MCF 10A (cell line): ENCODE data around the gene MRPS9. TPM values are rescaled to one million over a fixed set of nuclear protein-coding genes. Genes with fewer than 3 reads are reported as not detected.

ENCODE experiments used
- BruUV-seq: library from RNA; stranded (reverse); fragments of 400-500 nt; replicated peaks from 2 replicates; lab custom pipeline; 2021; lab: Mats Ljungman, UMichigan
- CTCF ChIA-PET: fragments of 300-600 bp; sonication (Branson Sonifier 250); formaldehyde crosslinking; extraction: SDS; loops from one replicate; lab custom pipeline; 2021; ENCODE audit warnings: antibody characterized with exemption, inconsistent platforms; lab: Yijun Ruan, JAX
- POLR2A ChIA-PET: fragments of 300-600, 350-650 bp; sonication (Branson Sonifier 250); formaldehyde crosslinking; extraction: SDS; loops from one replicate; lab custom pipeline; 2020; ENCODE audit warnings: antibody characterized with exemption, inconsistent platforms; lab: Yijun Ruan, JAX
- DNase-seq: peaks from one replicate; pipeline ENCODE4 v3.0.0-alpha.2; 2018; ENCODE audit not compliant: unreplicated experiment
- H3K27ac Mint-ChIP-seq: one replicate; pipeline ENCODE4 v1.8.0; 2022; ENCODE audit warnings: mild to moderate bottlenecking, low read depth, mixed read lengths; ENCODE audit not compliant: unreplicated experiment
- H3K27me3 Mint-ChIP-seq: one replicate; pipeline ENCODE4 v1.8.0; 2022; ENCODE audit warnings: mixed read lengths; ENCODE audit not compliant: insufficient read depth, unreplicated experiment
- H3K36me3 Mint-ChIP-seq: one replicate; pipeline ENCODE4 v1.8.0; 2022; ENCODE audit warnings: mild to moderate bottlenecking, moderate library complexity, mixed read lengths; ENCODE audit not compliant: insufficient read depth, unreplicated experiment
- H3K4me1 Mint-ChIP-seq: one replicate; pipeline ENCODE4 v1.8.0; 2022; ENCODE audit warnings: mixed read lengths; ENCODE audit not compliant: insufficient read depth, unreplicated experiment
- H3K4me3 Mint-ChIP-seq: one replicate; pipeline ENCODE4 v1.8.0; 2022; ENCODE audit warnings: mild to moderate bottlenecking, moderate library complexity, mixed read lengths; ENCODE audit not compliant: unreplicated experiment
- H3K9me3 Mint-ChIP-seq: one replicate; pipeline ENCODE4 v1.8.0; 2022; ENCODE audit warnings: mixed read lengths; ENCODE audit not compliant: unreplicated experiment
- CTCF ChIP-seq: fragments of 200-600 bp; IDR thresholded peaks from one replicate; pipeline ENCODE4 v1.8.0; 2022; ENCODE audit warnings: antibody characterized with exemption, mild to moderate bottlenecking; ENCODE audit not compliant: unreplicated experiment
- intact Hi-C: fragments of 100-400 bp; cut with micrococcal nuclease; formaldehyde crosslinking; loops from 2 replicates; pipeline ENCODE4 v1.14.1; 2022
- total RNA-seq: library from RNA; stranded (reverse); gene quantifications from 2 replicates; pipeline ENCODE4 v1.2.3, GENCODE V29; 2022

MRPS9 gene
- total RNA-seq, 1 experiment from 2014 or later: 40.0 TPM

- ChIA-PET CTCF (interaction anchor here (0.8 to 1.6 kb wide), 3 partner anchors 28 to 94 kb away, joined by 3 to 6 read pairs (median 3); no protein-coding TSS in a partner anchor), POLR2A (no interaction called here)
- no TSS peak for BruUV-seq
- no peaks in the 10 kb centered on the region for H3K4me1 Mint-ChIP-seq
- intact Hi-C loops: no loop called here
- peak overlapping the region; percentile 67 for H3K4me3 Mint-ChIP-seq
- no peaks in the 10 kb centered on the region for H3K36me3 Mint-ChIP-seq
- H3K27me3 Mint-ChIP-seq: peaks cover 30% of the 10 kb centered on the region
- H3K27ac Mint-ChIP-seq: no peak overlapping the region
- no peak for TF ChIP-seq CTCF
- H3K9me3 Mint-ChIP-seq: no peaks in the 10 kb centered on the region
- DNase-seq: no peak
Measured at GRCh38 chr2:105143094-105143466, 105.2 kb downstream of the MRPS9 start.

GRCh38 chr2:105143467-105144151 lies 105.7 kb downstream of the MRPS9 start:
- POLR2A ChIA-PET: no interaction called here
- CTCF ChIA-PET: interaction anchor here (0.8 to 1.6 kb wide), 3 partner anchors 29 to 93 kb away, joined by 3 to 6 read pairs (median 3); no protein-coding TSS in a partner anchor
- no TSS peak for BruUV-seq
- peak; percentile 39 for DNase-seq
- Mint-ChIP-seq H3K27me3 (peaks cover 35% of the 10 kb centered on the region), H3K4me1 (no peaks in the 10 kb centered on the region), H3K36me3 (no peaks in the 10 kb centered on the region), H3K4me3 (peak overlapping the region; percentile 67), H3K9me3 (no peaks in the 10 kb centered on the region), H3K27ac (no peak overlapping the region)
- no peak for TF ChIP-seq CTCF
- intact Hi-C loops: no loop called here

- CTCF ChIA-PET: interaction anchor here (1.0 to 1.4 kb wide), 2 partner anchors 29 to 36 kb away, joined by 3 to 4 read pairs; no protein-coding TSS in a partner anchor
- Mint-ChIP-seq H3K36me3 (no peaks in the 10 kb centered on the region), H3K4me3 (peak overlapping the region; percentile 64), H3K27me3 (peaks cover 43% of the 10 kb centered on the region), H3K27ac (no peak overlapping the region), H3K4me1 (no peaks in the 10 kb centered on the region), H3K9me3 (no peaks in the 10 kb centered on the region)
- BruUV-seq: no TSS peak
- POLR2A ChIA-PET: no interaction called here
- no peak for TF ChIP-seq CTCF
- no peak for DNase-seq
- intact Hi-C loops: no loop called here
Measured at GRCh38 chr2:105144152-105144940, 106.5 kb downstream of the MRPS9 start.

GRCh38 chr2:105144941-105145300 lies 107.1 kb downstream of the MRPS9 start:
- Mint-ChIP-seq H3K4me1 (no peaks in the 10 kb centered on the region), H3K9me3 (no peaks in the 10 kb centered on the region), H3K27me3 (peaks cover 48% of the 10 kb centered on the region), H3K27ac (no peak overlapping the region), H3K4me3 (peak overlapping the region; percentile 64), H3K36me3 (no peaks in the 10 kb centered on the region)
- ChIA-PET POLR2A (no interaction called here), CTCF (interaction anchor here (1.0 to 1.4 kb wide), 2 partner anchors 30 to 35 kb away, joined by 3 to 4 read pairs; no protein-coding TSS in a partner anchor)
- TF ChIP-seq CTCF: no peak
- no TSS peak for BruUV-seq
- intact Hi-C loops: no loop called here
- DNase-seq: no peak
